CD4-positive, alpha-beta T cell treated with Interferon gamma for 1 hour (primary cell): ENCODE measurements around the gene MRGPRD.
"Not testable (repeated sequence)": the region's sequence is repeated elsewhere in the genome, so short reads cannot be mapped to it uniquely, and the experiment has no call there.

Experiments
- DNase-seq: peaks from one replicate; pipeline ENCODE4 v3.0.0-alpha.2; 2020

The MRGPRD gene

GRCh38 chr11:69005631-69006368 is 25.0 kb upstream of the MRGPRD start:
- DNase-seq = no peak

GRCh38 chr11:69005183-69005630 is 24.4 kb upstream of the MRGPRD start:
- DNase-seq = no peak

GRCh38 chr11:69004411-69005182 is 23.8 kb upstream of the MRGPRD start:
- DNase-seq = no peak

DNA sequence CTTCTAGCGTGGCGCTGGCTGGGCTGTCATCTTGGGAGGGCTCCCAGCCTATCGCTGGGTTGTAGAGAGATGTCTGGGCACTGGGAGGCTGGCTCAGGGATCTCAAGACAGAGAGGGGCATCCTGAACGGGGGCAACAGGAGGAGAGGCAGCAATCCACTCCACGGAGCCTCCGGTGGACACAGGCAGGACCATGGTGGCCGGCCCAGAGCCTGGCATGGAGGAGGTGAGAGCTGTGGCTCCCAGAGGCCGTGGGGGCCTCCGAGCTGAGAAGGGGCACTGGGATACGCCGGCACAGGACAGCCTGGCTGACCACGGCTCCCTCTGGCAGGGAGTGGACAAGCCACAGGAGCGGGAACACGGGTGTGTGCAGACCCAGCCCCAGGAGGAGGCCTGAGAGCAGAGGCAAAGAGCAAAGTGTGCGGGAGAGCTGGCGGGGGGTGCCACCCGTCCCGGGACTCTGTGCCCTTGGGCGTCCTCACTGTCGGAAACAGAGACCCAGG is 23.1 kb upstream of the MRGPRD start:
- DNase-seq = no peak

DNA sequence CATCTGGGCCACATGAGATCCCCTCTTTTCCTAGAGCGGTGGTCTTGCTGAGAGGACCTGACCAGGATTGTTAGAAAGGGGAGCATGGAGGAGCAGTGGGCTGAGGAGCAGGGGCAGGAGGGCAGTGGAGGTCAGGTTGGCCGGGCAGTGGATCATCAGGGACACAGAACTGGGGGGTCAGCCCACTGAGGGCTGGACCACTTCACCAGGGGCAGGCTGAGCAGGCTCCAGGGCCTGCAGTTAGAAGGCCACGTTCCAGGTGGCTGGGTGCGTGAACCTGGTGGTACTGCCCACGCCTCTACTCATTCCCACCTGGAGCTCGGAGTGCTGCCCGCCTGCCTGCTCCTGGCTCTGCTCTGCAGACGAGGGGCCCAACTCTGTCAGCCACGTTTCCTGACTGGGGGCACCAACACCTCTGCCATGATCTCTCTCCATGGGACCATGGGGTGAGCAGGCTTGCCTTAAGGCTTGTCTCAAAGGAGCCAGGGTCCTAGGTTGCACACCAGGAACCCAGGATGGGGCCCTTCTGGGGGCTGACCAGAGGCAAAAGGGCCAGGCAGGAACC is 22.6 kb upstream of the MRGPRD start:
- no peak for DNase-seq

GRCh38 chr11:69002570-69003231 is 21.9 kb upstream of the MRGPRD start:
- no peak for DNase-seq

DNA sequence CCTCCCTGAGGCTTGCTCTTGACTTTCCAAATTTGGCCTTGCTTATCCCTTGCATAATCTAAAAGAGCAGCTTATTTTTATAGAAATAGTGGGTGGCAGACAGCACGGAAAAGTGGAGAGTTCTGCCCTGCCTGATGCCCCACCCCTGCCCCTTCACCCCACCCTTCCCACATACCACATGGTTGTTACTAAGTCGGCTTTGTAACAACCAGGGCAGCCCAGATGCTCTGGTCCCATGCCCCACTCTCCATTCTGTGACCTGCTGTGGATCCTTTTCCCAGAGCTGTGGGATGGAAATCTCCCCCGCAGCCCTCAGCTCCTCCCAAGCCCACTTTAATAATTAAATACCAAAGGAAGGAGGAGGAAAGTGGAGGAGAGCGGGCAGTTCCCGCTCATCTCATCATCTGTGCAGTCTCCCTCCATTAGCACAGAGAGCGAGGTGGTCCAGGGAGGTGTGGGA is 21.4 kb upstream of the MRGPRD start:
- DNase-seq = no peak

DNA sequence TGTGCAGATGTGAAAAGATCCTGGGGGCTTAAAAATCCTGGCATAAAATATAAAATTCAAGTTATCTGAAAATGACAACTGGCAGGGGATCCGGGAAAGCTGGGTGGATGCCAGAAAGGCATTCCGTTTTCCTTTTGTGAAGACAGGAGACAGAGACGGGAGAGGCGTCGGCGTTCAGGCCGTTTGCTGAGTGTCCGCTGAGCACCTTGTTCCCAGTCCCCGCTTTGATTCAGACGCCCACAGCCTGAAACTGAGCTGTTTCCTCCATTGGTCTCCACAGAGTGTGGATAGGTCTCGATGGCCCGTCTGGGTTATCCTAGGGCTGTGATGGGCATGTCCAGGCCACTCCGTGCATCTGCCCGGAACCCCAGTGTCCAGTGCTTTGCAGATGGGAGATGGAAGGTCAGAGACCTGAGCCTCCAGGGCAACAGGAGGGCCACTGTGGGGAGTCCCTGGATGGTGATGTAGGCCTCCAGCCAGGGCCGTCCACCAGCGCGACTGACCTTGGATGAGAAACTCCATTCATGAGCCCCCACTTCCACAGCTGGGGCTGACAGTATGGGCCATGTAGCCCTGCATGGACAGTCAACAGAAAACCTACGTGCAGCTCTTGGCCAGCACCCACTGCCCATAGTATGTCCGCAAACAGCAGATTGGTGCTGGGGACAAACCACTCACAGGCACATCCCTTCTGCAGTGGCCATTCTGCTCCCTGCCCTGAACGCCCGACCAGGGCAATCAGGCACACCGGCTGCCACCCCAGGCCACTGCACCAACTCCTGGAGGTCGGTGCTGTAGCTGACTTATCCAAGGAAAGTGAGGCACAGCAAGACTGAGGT is 20.7 kb upstream of the MRGPRD start:
- no peak for DNase-seq

GRCh38 chr11:69000831-69001242 is 20.1 kb upstream of the MRGPRD start:
- DNase-seq = no peak

DNA sequence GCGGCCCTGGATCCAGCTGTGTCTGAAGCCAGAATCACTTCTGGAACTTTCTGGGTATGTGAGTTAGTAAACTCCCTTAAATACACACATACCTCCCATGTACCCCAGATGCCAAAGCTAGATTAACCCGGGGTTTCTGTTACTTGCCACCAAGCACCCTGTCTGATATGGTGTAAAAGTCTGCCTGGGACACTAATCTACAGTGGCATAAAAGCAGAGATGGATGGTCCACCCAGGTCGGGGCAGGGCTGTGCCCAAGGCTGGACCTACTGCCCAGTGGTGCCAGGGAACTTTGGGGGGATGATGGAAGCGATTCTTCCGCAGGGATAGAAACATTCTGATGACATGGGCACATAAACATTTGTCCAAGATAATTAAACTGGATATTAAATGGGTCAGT is 19.6 kb upstream of the MRGPRD start:
- no peak for DNase-seq

GRCh38 chr11:68999748-69000355 is 19.1 kb upstream of the MRGPRD start:
- not testable (repeated sequence) for DNase-seq

GRCh38 chr11:68999093-68999747 is 18.4 kb upstream of the MRGPRD start:
- DNase-seq = no peak

DNA sequence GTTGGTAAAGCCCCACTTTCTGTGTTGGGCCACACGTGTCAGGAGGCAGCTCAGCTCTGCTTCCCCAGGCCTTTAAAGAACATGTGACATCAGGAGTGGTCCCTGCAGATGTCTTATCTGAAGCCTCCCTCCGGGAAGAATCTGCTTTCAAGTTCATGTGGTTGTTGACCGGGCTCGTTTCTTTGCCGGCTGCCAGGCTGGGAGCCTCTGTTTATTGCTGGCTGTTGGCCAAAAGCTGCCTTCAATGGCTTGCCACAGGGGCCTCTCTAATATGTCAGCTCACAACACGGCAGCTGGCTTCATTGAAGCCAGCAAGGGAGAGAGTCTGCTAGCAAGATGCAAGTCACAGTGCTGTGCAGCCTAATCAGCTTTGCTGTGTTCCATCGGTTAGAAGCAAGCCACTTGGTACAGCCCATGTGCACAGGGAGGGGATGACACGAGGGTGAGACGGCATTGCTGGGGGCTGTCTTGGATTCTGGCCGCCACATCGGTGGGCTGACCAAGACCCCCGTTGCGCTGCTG is 17.7 kb upstream of the MRGPRD start:
- no peak for DNase-seq

DNA sequence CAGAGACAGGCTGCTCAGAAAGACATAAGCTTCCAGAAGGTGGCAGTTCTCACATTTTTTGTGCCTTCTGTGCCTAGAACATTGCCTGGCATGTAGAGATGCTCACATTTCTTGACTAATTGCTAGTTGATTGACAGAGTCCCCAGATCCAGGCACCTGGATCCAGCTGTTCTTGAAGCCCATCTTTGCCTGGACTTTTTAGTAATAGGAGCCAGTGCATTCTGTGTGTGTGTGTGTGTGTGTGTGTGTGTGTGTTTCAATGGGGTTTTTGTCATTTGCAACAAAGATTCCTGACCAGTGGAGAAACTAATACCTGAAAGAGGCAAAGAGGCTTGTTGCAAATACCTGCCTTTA is 17.2 kb upstream of the MRGPRD start:
- no peak for DNase-seq

- no peak for DNase-seq
Observed at GRCh38 chr11:68997124-68997994, 16.6 kb upstream of the MRGPRD start.

DNA sequence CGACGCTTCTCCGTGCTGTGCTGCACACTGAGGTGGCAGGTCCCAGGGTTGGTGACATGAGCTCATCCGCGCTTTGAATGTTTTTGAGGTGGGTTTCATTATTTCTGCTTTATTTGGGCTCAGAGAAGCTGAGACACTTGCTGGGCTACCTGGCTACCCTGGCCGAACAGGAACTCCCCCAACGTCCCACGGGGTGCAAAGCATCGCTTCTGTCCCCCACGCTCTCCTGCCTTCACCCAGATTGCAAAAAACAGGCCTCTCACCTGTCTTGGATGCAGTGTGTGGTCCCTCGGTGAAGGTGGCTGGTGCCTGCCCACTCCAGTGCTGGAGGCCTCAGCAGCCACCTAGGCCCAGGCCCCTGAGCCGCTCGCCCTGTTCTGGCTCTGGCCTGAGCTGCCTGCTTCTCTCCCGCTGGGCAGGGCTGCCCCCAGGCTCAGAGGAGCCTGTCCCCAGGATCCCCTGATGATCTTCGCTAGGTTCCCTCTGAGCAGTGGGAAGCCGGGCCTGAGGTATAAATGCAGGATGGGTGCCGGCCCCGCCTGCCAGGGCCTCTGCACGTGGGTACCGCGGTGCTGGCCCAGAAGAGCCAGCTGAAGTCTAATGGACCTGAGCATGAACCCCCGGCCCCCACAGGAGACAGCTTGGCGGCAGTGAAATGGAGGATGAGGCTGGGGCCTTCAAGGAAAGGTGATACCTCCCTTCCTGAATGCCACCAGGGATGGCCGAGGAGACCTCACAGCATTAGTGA is 15.8 kb upstream of the MRGPRD start:
- no peak for DNase-seq

DNA sequence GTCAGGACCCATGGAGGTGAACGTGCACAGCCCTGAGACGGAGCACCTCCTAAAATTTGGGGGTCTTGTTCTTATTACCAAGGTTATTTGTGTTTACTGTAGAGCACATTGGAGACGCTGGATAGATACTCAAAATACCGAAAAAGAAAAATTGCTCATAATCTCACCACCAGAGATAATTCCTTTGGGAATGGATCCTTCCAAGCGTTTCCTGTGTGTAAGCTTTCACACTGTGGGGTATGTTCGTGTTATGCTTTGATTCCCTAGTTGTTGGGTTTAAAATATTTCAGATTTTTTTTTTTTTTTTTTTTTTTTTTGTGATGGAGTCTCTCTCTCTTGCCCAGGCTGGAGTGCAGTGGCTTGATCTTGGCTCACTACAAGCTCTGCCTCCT is 14.1 kb upstream of the MRGPRD start:
- DNase-seq = no peak

- DNase-seq = no peak
Observed at GRCh38 chr11:68994161-68994893, 13.5 kb upstream of the MRGPRD start.

DNA sequence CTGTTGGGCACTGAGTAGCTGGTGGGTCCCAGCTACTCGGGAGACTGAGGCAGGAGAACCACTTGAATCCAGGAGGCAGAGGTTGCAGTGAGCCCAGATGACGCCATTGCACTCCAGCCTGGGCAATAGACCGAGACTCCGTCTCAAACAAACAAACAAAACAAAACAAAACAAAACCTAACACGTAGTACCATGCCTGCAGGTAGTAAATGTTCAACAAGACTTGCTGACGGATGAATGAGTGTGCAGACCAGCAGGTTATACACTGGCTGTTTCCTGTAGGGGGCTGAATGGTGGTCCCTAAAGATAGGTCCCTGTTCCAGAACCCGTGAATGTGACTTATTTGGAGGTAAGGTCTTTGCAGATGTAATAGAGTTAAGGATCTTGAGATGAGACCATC is 12.8 kb upstream of the MRGPRD start:
- DNase-seq = no peak
